Loucy (cell line): ENCODE results near the gene AGPAT2.

Experiments used
- H2AFZ ChIP-seq: fragments of 200-600 bp; sonication (generic); 2 replicates; pipeline ENCODE4 v1.6.0; 2016; ENCODE audit warnings: antibody characterized with exemption, mild to moderate bottlenecking, low read length, moderate library complexity
- H3F3A ChIP-seq: fragments of 200-600 bp; 2 replicates; pipeline ENCODE4 v1.6.0; 2016; ENCODE audit warnings: antibody characterized with exemption, low read depth, mild to moderate bottlenecking
- H3K27me3 ChIP-seq: fragments of 200-600 bp; sonication (generic); 2 replicates; pipeline ENCODE4 v1.6.1; 2014; ENCODE audit warnings: low read length, mild to moderate bottlenecking; ENCODE audit not compliant: insufficient read depth, poor library complexity, severe bottlenecking
- H3K36me3 ChIP-seq: fragments of 200-600 bp; sonication (generic); 2 replicates; pipeline ENCODE4 v1.6.1; 2016; ENCODE audit warnings: low read length; ENCODE audit not compliant: insufficient read depth
- H3K4me1 ChIP-seq: fragments of 200-600 bp; sonication (generic); 2 replicates; pipeline ENCODE4 v1.5.1; 2014; ENCODE audit warnings: low read length, mild to moderate bottlenecking; ENCODE audit not compliant: insufficient read depth, poor library complexity, severe bottlenecking
- H3K4me2 ChIP-seq: fragments of 200-600 bp; sonication (generic); 2 replicates; pipeline ENCODE4 v1.6.0; 2014; ENCODE audit warnings: antibody characterized with exemption, low read length, low read depth, mild to moderate bottlenecking; ENCODE audit not compliant: poor library complexity, severe bottlenecking
- H3K4me3 ChIP-seq: fragments of 200-600 bp; sonication (generic); 2 replicates; pipeline ENCODE4 v1.5.1; 2014; ENCODE audit warnings: low read length, mild to moderate bottlenecking, mixed read lengths; ENCODE audit not compliant: poor library complexity, severe bottlenecking
- H3K79me2 ChIP-seq: fragments of 200-600 bp; sonication (generic); 2 replicates; pipeline ENCODE4 v1.6.1; 2014; ENCODE audit warnings: low read length; ENCODE audit not compliant: insufficient read depth
- H3K9ac ChIP-seq: fragments of 200-600 bp; sonication (generic); 2 replicates; pipeline ENCODE4 v1.6.0; 2014; ENCODE audit warnings: mild to moderate bottlenecking, low read depth, low read length, moderate library complexity; ENCODE audit not compliant: poor library complexity, severe bottlenecking
- H3K9me2 ChIP-seq: fragments of 200-600 bp; sonication (generic); replicated peaks from 2 replicates; pipeline ENCODE4 v1.6.1; 2016; ENCODE audit warnings: low read depth, low read length, mixed read lengths
- H3K9me3 ChIP-seq: fragments of 200-600 bp; sonication (generic); 2 replicates; pipeline ENCODE4 v1.6.1; 2014; ENCODE audit warnings: mild to moderate bottlenecking, antibody characterized with exemption, low read length, low read depth; ENCODE audit not compliant: insufficient read depth
- H4K20me1 ChIP-seq: fragments of 200-600 bp; sonication (generic); 2 replicates; pipeline ENCODE4 v1.6.0; 2014; ENCODE audit warnings: antibody characterized with exemption, low read length, mild to moderate bottlenecking; ENCODE audit not compliant: insufficient read depth, poor library complexity, severe bottlenecking
- CTCF ChIP-seq: fragments of 200-600 bp; sonication (generic); conservative IDR thresholded peaks from 2 replicates; pipeline ENCODE4 v1.5.1; 2014; ENCODE audit warnings: mild to moderate bottlenecking, antibody characterized with exemption, low read length
- EZH2phosphoT487 ChIP-seq: fragments of 200-600 bp; IDR thresholded peaks from 2 replicates; pipeline ENCODE4 v1.6.1; 2018; ENCODE audit warnings: antibody characterized with exemption, mild to moderate bottlenecking, moderate library complexity, borderline replicate concordance

Gene AGPAT2

GRCh38 chr9:136669791-136670464 is 17.3 kb downstream of the AGPAT2 start:
- no peak overlapping the region for H2AFZ ChIP-seq
- no peaks in the 10 kb centered on the region for H4K20me1 ChIP-seq
- H3K9ac ChIP-seq: no peak overlapping the region
- H3F3A ChIP-seq: no peaks in the 10 kb centered on the region
- TF ChIP-seq CTCF (no peak), EZH2phosphoT487 (no peak)
- no peaks in the 10 kb centered on the region for H3K27me3 ChIP-seq
- no peak overlapping the region for H3K4me3 ChIP-seq
- H3K9me3 ChIP-seq: no peaks in the 10 kb centered on the region
- H3K4me1 ChIP-seq: no peaks in the 10 kb centered on the region
- no peaks in the 10 kb centered on the region for H3K79me2 ChIP-seq
- H3K9me2 ChIP-seq: no peaks in the 10 kb centered on the region
- H3K36me3 ChIP-seq: peaks cover 10% of the 10 kb centered on the region; the same call in 1 of the 2 replicates
- H3K4me2 ChIP-seq: no peak overlapping the region

GRCh38 chr9:136668983-136669790 is 18.1 kb downstream of the AGPAT2 start:
- TF ChIP-seq EZH2phosphoT487 (no peak), CTCF (no peak)
- no peaks in the 10 kb centered on the region for H3K79me2 ChIP-seq
- H3K4me1 ChIP-seq: no peaks in the 10 kb centered on the region
- H3F3A ChIP-seq: no peaks in the 10 kb centered on the region
- no peak overlapping the region for H3K4me2 ChIP-seq
- peaks cover 2% of the 10 kb centered on the region; the same call in 1 of the 2 replicates for H3K36me3 ChIP-seq
- H3K9me2 ChIP-seq: no peaks in the 10 kb centered on the region
- no peaks in the 10 kb centered on the region for H4K20me1 ChIP-seq
- no peak overlapping the region for H2AFZ ChIP-seq
- H3K9me3 ChIP-seq: no peaks in the 10 kb centered on the region
- no peak overlapping the region for H3K4me3 ChIP-seq
- H3K27me3 ChIP-seq: no peaks in the 10 kb centered on the region
- H3K9ac ChIP-seq: no peak overlapping the region

GRCh38 chr9:136667940-136668760 is 19.1 kb downstream of the AGPAT2 start:
- no peak overlapping the region for H2AFZ ChIP-seq
- no peak overlapping the region for H3K9ac ChIP-seq
- H4K20me1 ChIP-seq: no peaks in the 10 kb centered on the region
- TF ChIP-seq CTCF: no peak; the same call in 1 of the 2 replicates
- no peak for TF ChIP-seq EZH2phosphoT487
- no peaks in the 10 kb centered on the region for H3K4me1 ChIP-seq
- H3K4me3 ChIP-seq: no peak overlapping the region
- no peaks in the 10 kb centered on the region for H3K36me3 ChIP-seq
- no peaks in the 10 kb centered on the region for H3F3A ChIP-seq
- no peak overlapping the region for H3K4me2 ChIP-seq
- H3K9me2 ChIP-seq: no peaks in the 10 kb centered on the region
- H3K79me2 ChIP-seq: no peaks in the 10 kb centered on the region
- no peaks in the 10 kb centered on the region for H3K27me3 ChIP-seq
- H3K9me3 ChIP-seq: no peaks in the 10 kb centered on the region
